ENCODE results near the gene ACP3.

The ACP3 gene

DNA sequence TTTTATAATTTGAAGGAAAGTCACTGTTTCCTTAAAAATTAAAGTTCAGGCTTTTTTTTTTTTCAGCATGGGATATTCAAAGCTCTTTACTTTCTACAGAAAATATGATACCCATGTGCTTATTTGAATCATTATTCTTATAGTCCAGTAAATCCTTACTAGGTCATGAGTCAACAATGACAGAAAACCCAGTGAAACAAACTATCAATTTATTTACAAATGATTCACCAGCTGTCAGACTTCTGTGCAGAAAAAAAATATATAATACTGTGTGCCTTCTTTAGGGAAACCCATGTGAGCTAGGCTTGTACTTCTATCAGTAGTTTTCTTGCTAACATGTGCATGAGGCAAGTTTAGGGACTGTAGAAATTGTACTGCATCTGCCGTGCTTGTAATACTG is 1.2 kb downstream of the ACP3 start:
- DNase-seq = no peak

DNA sequence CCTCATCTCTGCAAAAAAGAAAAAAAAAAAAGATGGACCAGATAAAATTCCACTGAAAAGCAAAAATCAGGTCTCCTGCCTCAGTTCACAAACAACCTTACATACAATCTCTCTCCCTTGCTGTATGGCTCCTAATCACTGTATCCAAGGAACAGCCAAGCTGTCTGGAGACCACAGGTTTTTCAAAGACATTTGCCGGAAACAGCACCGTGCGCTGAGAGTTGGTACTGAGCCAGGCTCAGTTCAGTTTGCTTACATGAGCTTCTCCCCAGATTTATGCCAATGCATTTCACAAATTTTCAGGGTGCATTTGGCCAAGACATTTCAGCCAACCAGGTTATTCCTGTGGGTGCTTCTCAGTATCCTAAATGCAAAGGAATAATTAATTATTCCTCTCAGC is 4.1 kb downstream of the ACP3 start:
- no peak for DNase-seq

DNA sequence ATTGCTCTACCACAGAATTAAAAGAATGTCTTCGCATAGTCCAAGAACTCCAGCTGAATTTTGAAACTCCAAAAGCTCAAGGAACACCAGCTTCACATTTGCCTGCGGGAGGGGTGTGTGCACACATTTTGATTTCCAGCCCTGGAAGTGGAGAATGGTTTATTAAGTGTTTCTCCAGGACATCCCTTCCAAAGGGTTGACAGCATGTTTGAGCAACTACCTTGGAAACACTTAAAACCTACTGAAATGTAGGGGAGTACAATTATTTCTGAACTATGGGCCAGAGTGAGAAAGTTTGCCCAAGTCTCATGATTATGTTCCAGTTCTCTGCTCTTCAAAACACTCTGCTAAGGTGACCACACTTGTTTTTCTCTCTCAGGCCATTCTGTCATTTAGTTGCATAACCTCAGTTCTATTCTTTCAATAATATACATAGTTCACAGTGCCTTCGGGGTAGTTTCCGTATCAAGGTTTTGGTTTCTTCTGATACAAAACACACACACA is 7.9 kb downstream of the ACP3 start:
- DNase-seq = no peak

DNA sequence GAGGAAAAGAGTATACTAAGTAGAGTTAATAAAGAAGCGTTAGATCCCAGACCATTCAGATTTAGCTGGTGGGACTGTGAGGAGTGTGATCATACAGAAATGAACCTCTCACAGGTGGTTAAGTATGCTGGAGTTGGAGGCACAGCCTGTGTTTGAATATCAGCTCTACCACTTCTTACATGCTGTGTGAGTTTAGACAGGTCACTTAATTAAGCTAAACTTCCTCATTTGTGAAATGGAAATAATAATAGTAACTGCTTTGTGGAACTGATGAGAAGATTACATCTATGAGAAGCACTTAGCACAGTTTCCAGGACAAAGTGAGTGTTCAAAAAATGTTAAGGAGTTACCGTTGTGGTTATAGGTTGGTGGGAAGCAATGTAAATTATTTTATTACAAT is 8.4 kb downstream of the ACP3 start:
- no peak for DNase-seq

DNA sequence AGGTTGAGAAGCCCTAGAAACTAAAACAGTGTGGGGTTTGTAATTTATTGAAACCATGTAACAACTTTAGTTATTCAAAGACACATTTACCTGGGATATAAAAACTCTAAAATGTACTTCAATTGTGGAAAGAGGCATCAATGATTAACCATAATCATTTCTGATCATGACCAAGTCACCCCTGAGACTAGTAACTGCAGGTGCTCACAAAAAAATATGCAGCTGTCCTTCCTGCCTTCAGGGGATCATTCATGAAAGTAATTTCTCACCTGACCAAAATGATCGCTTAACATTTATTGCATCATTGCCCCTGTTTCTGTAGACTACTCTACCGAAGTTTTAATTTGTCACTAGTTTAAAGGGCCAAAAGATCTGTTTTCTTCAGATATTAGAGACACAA is 9.0 kb downstream of the ACP3 start:
- no peak for DNase-seq

DNA sequence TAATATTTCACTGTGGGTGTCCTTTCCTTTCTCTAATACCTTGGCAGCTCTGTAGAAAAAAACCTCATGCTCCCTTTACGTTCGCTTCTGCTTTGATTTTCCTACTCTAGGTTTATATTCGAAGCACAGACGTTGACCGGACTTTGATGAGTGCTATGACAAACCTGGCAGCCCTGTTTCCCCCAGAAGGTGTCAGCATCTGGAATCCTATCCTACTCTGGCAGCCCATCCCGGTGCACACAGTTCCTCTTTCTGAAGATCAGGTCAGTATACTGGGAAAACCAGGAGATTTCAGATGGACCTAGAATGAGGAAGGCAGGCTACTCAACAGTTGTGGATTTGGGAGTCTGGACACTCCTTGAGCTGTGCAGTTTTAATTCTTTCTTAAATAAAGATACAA is 14.9 kb downstream of the ACP3 start:
- no peak for DNase-seq

DNA sequence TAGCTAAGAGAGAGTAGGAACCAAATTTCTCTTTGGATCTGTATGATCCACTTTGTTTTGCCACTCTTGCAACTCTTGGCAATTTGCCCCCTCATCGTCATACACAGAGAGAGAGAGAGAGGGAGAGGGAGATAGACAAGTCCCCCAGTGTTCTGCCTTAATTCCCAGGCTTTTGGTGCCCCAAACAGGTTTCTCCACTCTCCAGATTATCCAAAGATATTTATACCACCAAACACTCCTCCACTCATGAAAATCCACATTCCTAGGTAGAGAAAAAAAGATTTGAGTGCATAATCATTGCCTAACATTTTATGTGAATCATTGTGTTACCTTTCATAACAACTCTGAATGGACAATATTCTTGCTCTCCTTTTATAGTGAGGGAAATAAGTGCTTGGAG is 15.3 kb downstream of the ACP3 start:
- no peak for DNase-seq

DNA sequence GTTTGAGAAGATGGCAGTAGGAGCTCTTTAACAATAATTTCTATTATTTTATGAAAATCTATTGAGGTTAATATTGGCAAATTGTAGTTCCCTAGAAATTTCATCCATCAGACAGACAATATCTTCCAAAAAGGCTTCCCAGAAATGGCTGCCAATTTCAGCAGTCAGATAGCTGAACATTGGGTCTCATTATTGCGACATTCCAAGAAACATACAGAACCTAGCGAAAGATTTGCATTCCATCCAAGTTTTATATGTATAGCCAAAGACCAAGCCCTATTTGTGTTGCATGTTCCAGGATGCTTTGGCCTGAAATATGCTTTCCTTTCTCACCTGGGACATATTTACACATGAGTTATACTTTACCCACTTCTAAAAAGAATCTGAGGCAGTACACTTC is 24.5 kb downstream of the ACP3 start:
- DNase-seq = no peak

DNA sequence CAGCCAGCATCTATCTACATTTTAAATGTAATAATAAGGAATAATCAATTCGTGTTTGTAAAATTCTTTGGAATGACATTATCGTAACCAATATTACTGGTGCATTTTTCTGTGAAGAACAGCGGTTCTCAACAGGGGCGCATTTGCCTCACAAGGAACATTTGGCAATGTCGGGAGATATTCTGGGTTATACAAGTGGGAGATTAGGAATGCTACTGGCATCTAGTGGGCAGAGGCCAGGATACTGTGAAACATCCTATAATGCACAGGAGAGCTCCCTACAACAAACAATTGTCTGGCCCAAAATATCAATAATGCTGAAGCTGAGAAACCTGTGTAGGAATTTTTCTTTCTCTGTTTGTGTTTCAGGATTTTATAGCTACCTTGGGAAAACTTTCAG is 25.0 kb downstream of the ACP3 start:
- no peak for DNase-seq

DNA sequence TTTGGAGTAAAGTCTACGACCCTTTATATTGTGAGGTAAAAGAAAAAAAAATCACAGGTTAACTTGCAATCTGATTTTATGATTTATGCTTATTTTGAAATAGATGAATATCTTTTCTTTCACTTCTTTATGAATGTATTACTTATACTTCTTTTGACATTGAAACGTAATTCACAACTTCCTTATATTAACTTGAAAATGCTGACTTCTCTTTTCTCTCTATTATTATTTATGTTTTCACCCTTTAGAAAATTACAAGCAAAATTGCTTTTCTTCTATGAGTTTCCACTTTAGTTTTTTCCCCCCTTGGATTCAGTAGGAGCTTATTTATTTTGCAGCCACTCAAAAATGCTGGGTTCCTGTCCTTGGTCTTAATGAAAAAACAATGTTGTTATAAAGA is 25.4 kb downstream of the ACP3 start:
- no peak for DNase-seq

DNA sequence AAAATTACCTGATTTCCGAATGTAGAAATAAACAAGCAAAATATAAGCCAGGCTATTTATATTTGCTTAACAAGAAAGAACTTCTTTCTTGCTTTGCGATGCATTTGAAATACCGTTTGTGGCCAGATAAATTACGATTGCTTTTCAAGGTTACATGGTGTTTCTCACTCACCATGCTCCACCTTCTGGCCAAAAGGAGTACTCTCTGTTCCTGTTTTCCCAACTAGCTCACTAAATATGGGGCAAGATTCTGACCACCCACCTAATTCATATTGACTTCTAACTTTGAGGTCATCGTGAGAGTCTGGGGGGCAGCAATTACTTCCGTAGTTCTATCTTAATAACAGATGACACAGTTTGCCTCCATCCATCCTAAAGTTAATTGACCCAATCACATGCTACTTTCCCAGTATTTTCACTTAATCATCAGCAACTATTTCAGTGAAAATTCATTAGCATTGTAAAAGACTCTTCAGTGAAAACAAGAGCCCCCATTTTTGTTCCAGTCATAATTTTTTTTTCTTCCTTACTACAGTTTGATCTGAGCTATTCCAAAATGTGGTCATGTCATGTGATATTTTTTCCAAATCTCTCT is 25.9 kb downstream of the ACP3 start:
- DNase-seq = peak; percentile 28

DNA sequence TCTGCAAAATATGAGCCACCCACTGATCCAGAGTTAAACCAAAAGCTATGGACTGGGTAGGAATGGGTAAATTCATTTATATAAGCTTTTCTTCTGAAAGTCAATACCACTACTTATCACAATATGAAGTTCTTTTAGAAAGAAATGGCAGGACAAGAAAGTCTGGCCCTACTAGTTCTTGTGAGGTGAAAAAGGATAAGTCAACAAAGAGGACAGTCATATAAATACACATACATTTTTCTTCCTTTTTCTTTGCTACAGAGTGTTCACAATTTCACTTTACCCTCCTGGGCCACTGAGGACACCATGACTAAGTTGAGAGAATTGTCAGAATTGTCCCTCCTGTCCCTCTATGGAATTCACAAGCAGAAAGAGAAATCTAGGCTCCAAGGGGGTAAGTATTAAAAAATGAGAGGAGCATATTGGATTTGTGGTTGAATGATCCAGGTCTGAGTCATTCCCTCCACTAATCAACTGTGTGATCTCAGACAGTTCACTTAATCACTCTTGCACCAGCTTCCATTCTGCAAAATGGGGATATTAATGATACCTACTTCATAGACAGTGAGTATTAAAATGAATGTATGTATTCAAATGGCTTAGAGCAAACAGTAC is 27.6 kb downstream of the ACP3 start:
- DNase-seq = no peak

DNA sequence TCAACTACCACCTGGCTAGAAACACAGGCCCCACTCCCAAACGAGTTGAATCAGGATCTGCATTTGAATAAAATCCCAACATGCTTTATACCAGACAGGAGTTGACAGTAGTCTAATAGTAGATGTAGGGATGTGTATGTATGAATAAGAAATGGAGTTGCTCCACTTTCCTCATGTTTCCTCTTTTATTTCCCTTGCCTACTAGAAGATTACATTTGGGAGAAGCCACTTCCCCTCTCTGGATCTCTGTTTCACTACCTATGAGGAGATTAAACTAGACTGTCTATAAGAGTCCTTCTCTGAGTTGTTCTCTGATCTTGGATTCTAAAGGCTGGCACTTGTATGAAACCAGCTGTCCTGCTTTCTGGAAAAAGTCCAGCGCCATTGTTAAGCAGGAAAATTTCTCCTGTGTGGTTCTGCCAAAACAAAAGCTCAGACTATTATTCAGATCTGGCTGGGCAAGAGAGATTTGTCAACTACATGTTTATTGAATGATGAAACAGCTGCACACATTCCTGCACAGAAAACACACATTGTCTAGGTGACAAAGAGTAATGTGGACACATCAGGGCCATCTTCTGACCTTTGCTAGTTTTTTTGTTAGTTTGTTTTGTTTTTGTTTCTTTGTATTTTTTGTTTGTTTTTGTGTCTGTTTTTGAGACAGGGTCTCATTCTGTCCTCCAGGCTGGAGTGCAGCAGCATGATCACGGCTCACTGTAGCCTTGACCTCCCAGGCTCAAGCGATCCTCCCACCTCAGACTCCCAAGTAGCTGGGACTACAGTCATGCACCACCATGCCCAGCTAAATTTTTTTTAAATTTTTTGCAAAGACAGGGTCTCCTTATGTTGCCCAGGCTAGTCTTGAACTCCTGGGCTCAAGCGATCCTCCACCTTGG is 29.9 kb downstream of the ACP3 start:
- no peak for DNase-seq

DNA sequence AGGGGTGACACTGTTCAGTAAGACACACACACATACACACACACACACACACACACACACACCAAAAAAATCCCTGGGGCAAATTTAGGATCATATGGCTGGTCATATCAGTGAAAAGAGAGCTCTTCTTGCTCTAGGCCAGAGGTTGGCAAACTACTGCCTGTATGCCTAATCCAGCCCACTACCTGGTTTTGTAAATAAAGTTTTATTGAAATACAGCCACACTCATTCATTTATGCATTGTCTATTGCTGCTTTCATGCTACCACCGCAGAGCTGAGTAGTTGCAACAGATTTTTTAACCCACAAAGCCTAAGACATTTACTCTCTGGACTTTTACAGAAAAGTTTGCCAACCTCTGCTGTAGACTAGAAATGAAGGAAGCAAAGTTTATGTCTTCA is 30.6 kb downstream of the ACP3 start:
- DNase-seq = no peak

DNA sequence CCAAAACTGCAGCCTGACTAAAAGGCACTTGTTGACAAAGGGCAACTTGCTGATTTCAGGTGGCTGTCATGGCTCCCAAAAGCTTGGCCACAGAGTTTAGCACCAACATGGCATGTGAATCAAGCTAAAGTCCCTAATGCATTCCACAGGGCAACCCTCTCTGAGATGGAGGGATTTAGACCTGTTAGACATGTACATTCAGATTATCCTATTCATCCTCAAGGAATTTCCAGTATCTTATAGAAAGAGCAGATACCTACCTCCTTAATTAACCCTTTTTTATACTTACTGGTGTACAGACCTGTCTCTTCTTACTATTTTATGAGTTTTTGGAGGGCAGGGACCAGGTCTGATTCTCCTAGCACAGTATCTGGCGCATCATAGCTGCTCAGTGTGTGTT is 31.3 kb downstream of the ACP3 start:
- DNase-seq = no peak

DNA sequence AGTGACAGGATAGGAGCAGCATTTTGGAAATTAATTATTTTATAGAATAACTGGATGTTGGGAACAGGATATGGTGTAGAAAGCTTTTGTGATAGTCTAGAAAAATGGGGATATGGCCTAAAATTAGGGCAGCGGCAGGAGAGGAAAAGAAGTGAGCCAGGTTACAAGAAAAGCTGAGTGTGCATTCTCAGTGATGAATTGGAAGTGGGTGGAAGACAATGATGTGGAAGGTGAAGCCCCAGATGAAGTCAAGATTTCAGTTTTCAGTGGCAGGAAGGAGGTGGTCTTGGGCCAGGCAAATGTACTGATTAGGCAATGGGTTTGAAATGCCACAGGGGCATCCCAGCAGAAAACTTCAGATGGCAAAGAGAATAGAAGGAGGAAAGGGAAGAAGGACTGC is 33.6 kb downstream of the ACP3 start:
- DNase-seq = no peak

DNA sequence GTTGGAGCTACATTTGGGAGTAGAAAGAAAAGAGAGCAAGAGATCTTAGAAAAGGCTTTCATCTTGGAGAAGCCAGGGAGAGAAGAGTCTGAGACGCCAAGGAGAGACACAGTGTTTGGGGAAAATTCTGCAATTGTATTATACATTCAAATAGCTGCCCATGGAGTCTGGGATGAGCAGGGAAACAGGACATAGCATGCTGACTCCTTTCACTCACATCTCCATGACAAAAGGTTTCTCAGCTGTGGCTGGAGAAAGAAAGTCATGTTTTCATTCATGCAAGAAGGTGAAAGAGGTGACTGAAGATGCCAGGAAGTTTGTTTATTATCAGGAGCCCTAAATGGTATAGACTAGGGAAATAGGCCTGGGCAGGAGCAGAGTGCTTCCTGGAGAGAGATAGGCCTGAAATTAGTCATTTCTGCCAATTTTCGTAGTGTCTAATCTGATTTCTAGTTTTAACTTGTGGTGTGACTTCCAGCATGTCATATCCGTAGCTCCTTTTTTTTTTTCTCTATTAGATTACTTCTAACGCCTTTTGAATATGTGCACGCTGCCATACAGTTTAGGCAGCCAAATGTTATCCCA is 34.1 kb downstream of the ACP3 start:
- DNase-seq = no peak

DNA sequence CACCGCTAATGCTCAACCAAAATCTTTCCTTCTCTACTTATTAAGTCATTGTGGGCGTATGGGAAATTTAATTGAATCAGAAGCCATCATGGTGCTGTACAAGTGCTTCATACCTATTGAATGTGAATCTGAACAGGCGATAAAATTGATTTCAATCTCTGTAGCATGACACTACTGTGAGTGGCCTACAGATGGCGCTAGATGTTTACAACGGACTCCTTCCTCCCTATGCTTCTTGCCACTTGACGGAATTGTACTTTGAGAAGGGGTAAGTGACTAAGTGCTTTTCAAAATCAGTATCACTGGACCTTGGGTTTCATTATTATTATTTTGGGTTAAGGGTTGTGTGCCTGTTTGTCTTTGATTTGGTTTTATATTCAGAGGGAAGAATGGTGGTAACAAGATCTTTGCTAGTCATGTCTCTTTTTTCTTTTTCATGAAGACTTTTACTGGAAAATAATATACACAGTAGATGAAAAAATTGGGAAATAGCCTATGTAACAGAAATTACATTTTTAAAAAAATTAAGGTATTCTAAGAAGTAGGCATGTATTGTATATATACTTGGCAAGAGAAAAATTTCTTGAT is 35.4 kb downstream of the ACP3 start:
- peak; percentile 28 for DNase-seq

DNA sequence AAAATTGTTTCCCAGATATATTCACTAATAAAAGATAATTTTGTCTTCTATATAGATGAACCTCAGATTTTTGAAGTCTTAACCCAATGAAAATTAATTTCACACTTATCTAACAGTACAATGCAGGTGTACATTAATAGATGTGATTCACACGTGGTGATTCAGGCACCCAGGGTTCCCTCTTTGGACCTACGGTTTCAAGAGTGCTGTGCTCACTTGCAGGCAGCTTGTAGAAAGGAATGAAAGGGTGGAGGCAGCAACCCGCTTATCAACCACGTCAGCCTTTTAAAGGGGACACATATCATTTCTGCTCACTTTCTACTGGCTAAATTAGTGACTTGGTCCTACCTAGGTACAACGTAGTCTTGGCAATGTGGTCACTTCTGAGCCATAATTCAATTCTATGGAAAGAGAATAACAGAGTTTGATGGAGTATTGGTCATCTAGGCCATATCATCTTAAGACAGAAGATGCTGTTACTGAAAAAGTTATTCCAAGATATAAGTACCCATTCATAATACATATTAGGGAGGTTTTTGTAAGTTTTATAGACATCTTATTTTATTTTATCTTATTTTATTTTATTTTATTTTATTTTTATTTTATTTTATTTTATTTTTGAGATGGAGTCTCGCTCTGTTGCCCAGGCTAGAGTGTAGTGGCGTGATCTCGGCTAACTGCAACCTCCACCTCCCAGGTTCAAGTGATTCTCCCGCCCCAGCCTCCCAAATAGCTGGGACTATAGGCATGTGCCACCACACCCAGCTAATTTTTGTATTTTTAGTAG is 37.9 kb downstream of the ACP3 start:
- no peak for DNase-seq

DNA sequence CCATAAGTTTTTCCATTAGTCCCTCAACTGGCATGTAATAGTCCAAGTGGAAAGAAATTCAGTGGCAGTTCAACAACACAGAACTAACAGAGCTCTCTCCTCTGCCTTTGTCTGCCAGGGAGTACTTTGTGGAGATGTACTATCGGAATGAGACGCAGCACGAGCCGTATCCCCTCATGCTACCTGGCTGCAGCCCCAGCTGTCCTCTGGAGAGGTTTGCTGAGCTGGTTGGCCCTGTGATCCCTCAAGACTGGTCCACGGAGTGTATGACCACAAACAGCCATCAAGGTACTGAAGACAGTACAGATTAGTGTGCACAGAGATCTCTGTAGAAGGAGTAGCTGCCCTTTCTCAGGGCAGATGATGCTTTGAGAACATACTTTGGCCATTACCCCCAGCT is 39.4 kb downstream of the ACP3 start:
- no peak for DNase-seq

DNA sequence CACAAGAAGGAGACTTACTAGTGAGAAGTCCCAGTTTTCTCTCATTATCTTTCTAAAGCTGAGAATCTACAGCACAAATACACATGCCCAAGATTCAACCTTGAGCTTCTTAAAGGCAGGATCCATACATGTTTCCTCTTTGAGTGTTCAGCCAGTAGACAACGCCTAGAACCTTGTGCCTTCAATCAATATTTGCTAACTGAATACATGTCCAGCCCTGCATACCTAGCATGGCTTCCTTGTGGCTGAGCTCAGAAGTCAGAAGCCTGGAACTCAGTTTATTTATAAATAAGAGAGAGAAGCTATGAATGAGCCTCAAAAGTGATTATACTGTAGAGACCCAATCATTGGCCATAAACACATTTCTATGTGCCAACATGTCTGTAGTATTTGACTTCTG is 43.5 kb downstream of the ACP3 start:
- DNase-seq = no peak

DNA sequence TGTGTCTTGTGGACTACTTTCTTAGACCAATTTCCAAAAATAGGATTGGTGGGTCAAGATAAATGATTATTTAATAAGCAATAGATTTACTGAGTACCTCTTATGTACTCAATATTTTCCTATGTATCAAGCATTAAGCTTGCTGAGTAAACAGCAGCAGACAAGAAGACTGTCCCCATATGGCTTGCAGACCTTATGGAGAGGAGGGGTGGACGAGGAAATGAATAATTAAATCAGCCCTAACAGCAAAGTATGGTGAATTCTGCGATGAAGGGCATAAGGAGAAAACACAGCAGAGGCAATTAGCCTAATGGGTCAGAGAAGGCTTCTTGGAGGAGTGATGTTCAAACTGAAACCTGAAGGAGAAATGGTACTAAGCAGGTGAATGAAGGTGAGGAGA is 45.1 kb downstream of the ACP3 start:
- no peak for DNase-seq

DNA sequence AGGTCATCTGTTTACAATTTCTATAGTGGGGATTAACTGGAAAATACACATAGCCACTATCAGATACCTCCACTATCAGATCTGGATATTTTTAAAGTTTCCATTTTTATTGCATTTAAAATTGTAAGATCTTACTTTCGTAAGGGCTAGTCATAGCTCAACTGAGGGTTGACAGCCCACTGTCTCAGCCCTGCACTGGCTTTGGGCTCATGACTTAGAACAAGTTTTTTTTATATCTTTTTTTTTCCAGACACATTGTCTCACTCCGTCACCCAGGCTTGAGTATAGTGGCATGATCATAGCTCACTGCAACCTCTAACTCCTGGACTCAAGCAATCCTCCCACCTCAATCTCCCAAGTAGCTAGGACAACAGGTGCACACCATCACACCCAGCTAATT is 51.3 kb downstream of the ACP3 start:
- no peak for DNase-seq

Measured in NCI-H446 treated with DMSO at 0.1 percent for 48 hours (cell line).